Right lobe of liver (tissue), 4 donors: ENCODE measurements around the gene RNF145.

Experiments used
- POLR2A ChIP-seq: fragments of 450-650 bp; IDR thresholded peaks from one replicate; pipeline ENCODE4 v1.6.1; 2017; ENCODE audit warnings: antibody characterized with exemption, mild to moderate bottlenecking
- TF ChIP-seq, protein P1 (sequence below), 4 donors: fragments of 200-600 bp in 3 of 4; fragments of 450-650 bp in 1 of 4; IDR thresholded peaks; one replicate each; pipeline versions ENCODE4 v1.5.1 to v1.8.0; 2016 to 2022; ENCODE audit warnings: antibody characterized with exemption in 4 of 4, mild to moderate bottlenecking in 2 of 4
- donor health status: DM: no; HTN: no; CAD: no.
- donor health status: DM: no; HTN: no; CAD: no.
- donor health status: DM: no; HTN: yes; CAD: no.

- TF ChIP-seq, protein P1, sequence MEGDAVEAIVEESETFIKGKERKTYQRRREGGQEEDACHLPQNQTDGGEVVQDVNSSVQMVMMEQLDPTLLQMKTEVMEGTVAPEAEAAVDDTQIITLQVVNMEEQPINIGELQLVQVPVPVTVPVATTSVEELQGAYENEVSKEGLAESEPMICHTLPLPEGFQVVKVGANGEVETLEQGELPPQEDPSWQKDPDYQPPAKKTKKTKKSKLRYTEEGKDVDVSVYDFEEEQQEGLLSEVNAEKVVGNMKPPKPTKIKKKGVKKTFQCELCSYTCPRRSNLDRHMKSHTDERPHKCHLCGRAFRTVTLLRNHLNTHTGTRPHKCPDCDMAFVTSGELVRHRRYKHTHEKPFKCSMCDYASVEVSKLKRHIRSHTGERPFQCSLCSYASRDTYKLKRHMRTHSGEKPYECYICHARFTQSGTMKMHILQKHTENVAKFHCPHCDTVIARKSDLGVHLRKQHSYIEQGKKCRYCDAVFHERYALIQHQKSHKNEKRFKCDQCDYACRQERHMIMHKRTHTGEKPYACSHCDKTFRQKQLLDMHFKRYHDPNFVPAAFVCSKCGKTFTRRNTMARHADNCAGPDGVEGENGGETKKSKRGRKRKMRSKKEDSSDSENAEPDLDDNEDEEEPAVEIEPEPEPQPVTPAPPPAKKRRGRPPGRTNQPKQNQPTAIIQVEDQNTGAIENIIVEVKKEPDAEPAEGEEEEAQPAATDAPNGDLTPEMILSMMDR (IDR thresholded peaks at IDR 0.05): no peak
- TF ChIP-seq POLR2A: no peak
Observed at GRCh38 chr5:159175547-159175946, 33.8 kb downstream of the RNF145 start.
